ENCODE data around the gene ACSM6. TPM values are rescaled to one million over a fixed set of nuclear protein-coding genes. Genes with fewer than 3 reads are reported as not detected.

The ACSM6 gene
- total and polyA plus RNA-seq, 2 donors (not counting 3 experiments of a cell fraction or from before 2014, with no cell fraction given) = not detected

DNA sequence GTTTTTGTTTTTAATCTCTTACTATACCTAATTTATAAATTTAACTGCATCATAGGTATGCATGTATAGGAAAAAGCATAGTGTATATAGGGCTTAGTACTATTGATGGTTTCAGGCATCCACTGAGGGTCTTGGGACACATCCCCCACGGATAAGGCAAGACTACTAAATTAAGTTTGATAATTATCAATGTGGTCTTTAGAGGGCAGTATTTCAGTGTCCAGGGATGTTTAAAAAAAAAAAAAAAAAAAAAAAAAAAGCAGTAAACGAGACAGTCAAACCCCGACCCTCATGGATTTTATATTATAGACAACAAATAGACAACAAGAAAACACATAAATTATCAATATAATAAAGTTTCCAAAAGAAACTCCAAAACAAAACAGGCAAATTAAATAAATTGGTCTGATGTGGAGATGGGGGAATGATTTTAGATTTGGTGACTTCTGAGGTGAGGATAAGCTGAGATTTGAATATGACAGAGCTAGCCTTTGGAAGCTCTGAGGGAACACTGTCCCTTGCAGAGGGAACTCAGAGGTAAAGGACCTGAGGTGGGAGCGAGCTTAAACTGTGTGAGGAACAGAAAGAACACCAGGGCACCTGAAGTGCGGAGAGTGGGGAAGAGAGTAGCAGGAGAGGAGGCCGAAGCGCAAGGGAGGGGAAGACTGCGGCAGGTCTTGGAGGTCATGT lies 14.8 kb downstream of the ACSM6 start:
- no peaks in the 10 kb centered on the region for H3K9me1 ChIP-seq (replicated peaks; ENCODE audit: control insufficient read depth, extremely low read depth, insufficient read depth, low read length)
- TF ChIP-seq, protein P1, sequence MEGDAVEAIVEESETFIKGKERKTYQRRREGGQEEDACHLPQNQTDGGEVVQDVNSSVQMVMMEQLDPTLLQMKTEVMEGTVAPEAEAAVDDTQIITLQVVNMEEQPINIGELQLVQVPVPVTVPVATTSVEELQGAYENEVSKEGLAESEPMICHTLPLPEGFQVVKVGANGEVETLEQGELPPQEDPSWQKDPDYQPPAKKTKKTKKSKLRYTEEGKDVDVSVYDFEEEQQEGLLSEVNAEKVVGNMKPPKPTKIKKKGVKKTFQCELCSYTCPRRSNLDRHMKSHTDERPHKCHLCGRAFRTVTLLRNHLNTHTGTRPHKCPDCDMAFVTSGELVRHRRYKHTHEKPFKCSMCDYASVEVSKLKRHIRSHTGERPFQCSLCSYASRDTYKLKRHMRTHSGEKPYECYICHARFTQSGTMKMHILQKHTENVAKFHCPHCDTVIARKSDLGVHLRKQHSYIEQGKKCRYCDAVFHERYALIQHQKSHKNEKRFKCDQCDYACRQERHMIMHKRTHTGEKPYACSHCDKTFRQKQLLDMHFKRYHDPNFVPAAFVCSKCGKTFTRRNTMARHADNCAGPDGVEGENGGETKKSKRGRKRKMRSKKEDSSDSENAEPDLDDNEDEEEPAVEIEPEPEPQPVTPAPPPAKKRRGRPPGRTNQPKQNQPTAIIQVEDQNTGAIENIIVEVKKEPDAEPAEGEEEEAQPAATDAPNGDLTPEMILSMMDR (IDR thresholded peaks at IDR 0.05; ENCODE audit: extremely low read depth in 1 of 2, insufficient read depth in 1 of 2, low read depth in 1 of 2, low read length in 2 of 2) = peak; percentile 2 to 5
- TF ChIP-seq JUN (IDR thresholded peaks at IDR 0.05; ENCODE audit: borderline replicate concordance, insufficient read depth, insufficient read length, low read depth) (no peak), MYC (IDR thresholded peaks at IDR 0.05; ENCODE audit: low read depth, low read length) (no peak)
- H3K4me2 ChIP-seq (ENCODE audit: insufficient read depth, low read length) = no peak overlapping the region
- no peak overlapping the region for H3K9ac ChIP-seq (replicated peaks; ENCODE audit: extremely low read depth, insufficient read depth, low read length)
- H3K4me1 ChIP-seq (ENCODE audit: control insufficient read depth, extremely low read depth, insufficient read depth, low read length) = no peaks in the 10 kb centered on the region
- no peak overlapping the region for H3K4me3 ChIP-seq (replicated peaks in 1 of 3; ENCODE audit: insufficient read depth in 1 of 3, low read depth in 1 of 3, low read length in 3 of 3)
- no peaks in the 10 kb centered on the region for H3K36me3 ChIP-seq (ENCODE audit: control insufficient read depth in 2 of 2, extremely low read depth in 1 of 2, insufficient read depth in 2 of 2, low read length in 2 of 2)
- H2AFZ ChIP-seq (ENCODE audit: low read depth, low read length) = peak overlapping the region; percentile 27
- ChIA-PET POLR2A (no interaction called here), CTCF (interaction anchor here (0.6 to 3.4 kb wide), 6 partner anchors 32 to 1829 kb away, joined by 3 to 42 read pairs (median 6); no protein-coding TSS in a partner anchor)
- DNase-seq (ENCODE audit: low read depth, low spot score) = peak; percentile 34
- H3K9me3 ChIP-seq (replicated peaks; ENCODE audit: control insufficient read depth, insufficient read depth, low read length) = no peaks in the 10 kb centered on the region
- peak; percentile 35 for FAIRE-seq
- dilution Hi-C loops (cut with MboI; ENCODE audit: extremely low pct_ligation_motif_present, low sequenced_read_pairs) = no loop called here
- no peaks in the 10 kb centered on the region for H4K20me1 ChIP-seq (replicated peaks; ENCODE audit: control insufficient read depth, extremely low read depth, insufficient read depth, low read length)
- BruUV-seq (replicated peaks) = no TSS peak
- no peaks in the 10 kb centered on the region for H3K79me2 ChIP-seq (ENCODE audit: control insufficient read depth, insufficient read depth, low read length)
- no peak overlapping the region for H3K27ac ChIP-seq (ENCODE audit: insufficient read depth, low read depth, low read length)
- H3K27me3 ChIP-seq (ENCODE audit: control insufficient read depth in 2 of 2, insufficient read depth in 2 of 2, low read length in 2 of 2) = no peaks in the 10 kb centered on the region
- intact Hi-C loops (cut with micrococcal nuclease) = loop anchor here (1.0 to 2.0 kb wide), 3 partner anchors 34 to 154 kb away; no protein-coding TSS in a partner anchor

DNA sequence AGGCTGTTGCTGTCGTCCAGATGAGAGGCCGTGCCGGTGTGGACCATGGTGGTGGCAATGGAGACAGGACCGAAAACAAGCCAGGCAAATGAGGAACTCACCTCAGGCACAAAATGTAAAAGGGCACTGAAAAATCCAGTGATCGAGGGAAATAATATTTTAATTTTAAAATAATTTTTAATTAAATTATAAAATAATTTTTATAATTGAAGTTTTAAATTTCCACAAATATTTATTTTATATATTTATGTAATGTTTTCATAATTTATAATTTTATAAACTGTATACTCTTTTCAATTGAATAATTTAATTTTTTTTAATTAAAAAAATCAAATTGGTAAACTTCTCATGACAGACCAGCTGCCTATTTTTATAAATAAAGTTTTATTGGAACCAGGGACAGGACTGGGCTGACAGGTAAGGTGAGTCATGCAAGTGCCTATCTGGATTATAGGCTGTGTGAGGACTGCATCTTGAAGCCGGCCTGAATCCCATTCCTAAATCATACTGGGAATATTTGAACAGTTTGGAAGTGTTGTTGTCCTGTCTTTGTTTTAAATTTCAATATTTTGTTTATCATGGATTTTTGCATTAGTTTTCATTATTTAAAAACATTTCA lies 15.6 kb downstream of the ACSM6 start:
- no TSS peak for BruUV-seq (replicated peaks)
- intact Hi-C loops (cut with micrococcal nuclease) = loop anchor here (2.0 kb wide), 1 partner anchor 77 kb away; no protein-coding TSS in a partner anchor
- POLR2A ChIA-PET = no interaction called here

More for the DNA sequence above, 15.6 kb downstream of the ACSM6 start:
- TF ChIP-seq FOS (IDR thresholded peaks at IDR 0.05; ENCODE audit: borderline replicate concordance, insufficient read depth, low read length) = no peak
- TF ChIP-seq POLR2AphosphoS5 (IDR thresholded peaks at IDR 0.05; ENCODE audit: insufficient read depth, low read depth, low read length) = no peak
- no peak for TF ChIP-seq POLR2A (IDR thresholded peaks at IDR 0.05; ENCODE audit: low read depth, low read length)
- H3K27me3 ChIP-seq (ENCODE audit: control insufficient read depth in 2 of 2, insufficient read depth in 2 of 2, low read length in 2 of 2) = no peaks in the 10 kb centered on the region
- FAIRE-seq (no peak), DNase-seq (ENCODE audit: low read depth, low spot score) (no peak)
- no peaks in the 10 kb centered on the region for H3K9me1 ChIP-seq (replicated peaks; ENCODE audit: control insufficient read depth, extremely low read depth, insufficient read depth, low read length)
- no peak overlapping the region for H3K9ac ChIP-seq (replicated peaks; ENCODE audit: extremely low read depth, insufficient read depth, low read length)
- no peak overlapping the region for H3K27ac ChIP-seq (ENCODE audit: insufficient read depth, low read depth, low read length)
- H3K9me3 ChIP-seq (replicated peaks; ENCODE audit: control insufficient read depth, insufficient read depth, low read length) = no peaks in the 10 kb centered on the region
- no peak overlapping the region for H3K4me3 ChIP-seq (replicated peaks in 1 of 3; ENCODE audit: insufficient read depth in 1 of 3, low read depth in 1 of 3, low read length in 3 of 3)
- H2AFZ ChIP-seq (ENCODE audit: low read depth, low read length) = no peak overlapping the region
- H3K79me2 ChIP-seq (ENCODE audit: control insufficient read depth, insufficient read depth, low read length) = no peaks in the 10 kb centered on the region
- H3K4me1 ChIP-seq (ENCODE audit: control insufficient read depth, extremely low read depth, insufficient read depth, low read length) = no peaks in the 10 kb centered on the region
- CTCF ChIA-PET = interaction anchor here (0.6 to 3.4 kb wide), 6 partner anchors 32 to 1828 kb away, joined by 3 to 42 read pairs (median 6); no protein-coding TSS in a partner anchor
- no peaks in the 10 kb centered on the region for H4K20me1 ChIP-seq (replicated peaks; ENCODE audit: control insufficient read depth, extremely low read depth, insufficient read depth, low read length)
- dilution Hi-C loops (cut with MboI; ENCODE audit: extremely low pct_ligation_motif_present, low sequenced_read_pairs) = no loop called here
- no peak overlapping the region for H3K4me2 ChIP-seq (ENCODE audit: insufficient read depth, low read length)
- H3K36me3 ChIP-seq (ENCODE audit: control insufficient read depth in 2 of 2, extremely low read depth in 1 of 2, insufficient read depth in 2 of 2, low read length in 2 of 2) = no peaks in the 10 kb centered on the region

Data from endothelial cell of umbilical vein (primary cell).